HAP-1 (cell line): ENCODE measurements around the gene PTPRN2.

Experiments used
- DNase-seq, 2 experiments: peaks; one replicate each; pipeline ENCODE4 v3.0.0-alpha.2; 2016 to 2020; ENCODE audit warnings: low spot score in 2 of 2
- H3K27me3 ChIP-seq: fragments of 250-450 bp; sonication (Bioruptor Pico); 2 replicates; pipeline ENCODE4 v1.5.1; 2020; ENCODE audit warnings: low read depth, mild to moderate bottlenecking, moderate library complexity
- H3K36me3 ChIP-seq: fragments of 250-450 bp; sonication (Bioruptor Pico); replicated peaks from 2 replicates; pipeline ENCODE4 v1.5.1; 2020; ENCODE audit warnings: mild to moderate bottlenecking
- H3K4me1 ChIP-seq: fragments of 250-450 bp; sonication (Bioruptor Pico); 2 replicates; pipeline ENCODE4 v1.5.1; 2020; ENCODE audit warnings: mild to moderate bottlenecking
- H3K4me3 ChIP-seq: fragments of 250-450 bp; sonication (Bioruptor Pico); 2 replicates; pipeline ENCODE4 v1.5.1; 2020; ENCODE audit warnings: mild to moderate bottlenecking, moderate library complexity
- H3K9me3 ChIP-seq: fragments of 250-450 bp; sonication (Bioruptor Pico); 2 replicates; pipeline ENCODE4 v1.5.1; 2020; ENCODE audit warnings: mild to moderate bottlenecking, moderate library complexity
- in situ Hi-C: fragments of 300-500 bp; cut with MboI; formaldehyde crosslinking; loops from 3 replicates; pipeline ENCODE4 v1.14.3; 2020; ENCODE audit warnings: low sequenced_read_pairs, inconsistent platforms, mixed read lengths

Gene PTPRN2

GRCh38 chr7:157722137-157723060 lies 865.2 kb downstream of the PTPRN2 start:
- H3K36me3 ChIP-seq, result no peaks in the 10 kb centered on the region
- H3K9me3 ChIP-seq, result no peaks in the 10 kb centered on the region
- H3K4me3 ChIP-seq, result no peak overlapping the region
- H3K27me3 ChIP-seq, result no peaks in the 10 kb centered on the region
- no peaks in the 10 kb centered on the region for H3K4me1 ChIP-seq
- in situ Hi-C loops, result no loop called here
- DNase-seq, result no peak

- in situ Hi-C loops, result no loop called here
- DNase-seq, result no peak
- Histone ChIP-seq H3K9me3 (no peaks in the 10 kb centered on the region), H3K4me1 (no peaks in the 10 kb centered on the region), H3K4me3 (no peak overlapping the region), H3K36me3 (no peaks in the 10 kb centered on the region), H3K27me3 (no peaks in the 10 kb centered on the region)
Measured at GRCh38 chr7:157721468-157722136, 866.0 kb downstream of the PTPRN2 start.

- Histone ChIP-seq H3K36me3 (no peaks in the 10 kb centered on the region), H3K27me3 (no peaks in the 10 kb centered on the region), H3K4me3 (no peak overlapping the region), H3K4me1 (no peaks in the 10 kb centered on the region), H3K9me3 (no peaks in the 10 kb centered on the region)
- DNase-seq, result no peak
- in situ Hi-C loops, result no loop called here
Measured at GRCh38 chr7:157719705-157720655, 867.6 kb downstream of the PTPRN2 start.

DNA sequence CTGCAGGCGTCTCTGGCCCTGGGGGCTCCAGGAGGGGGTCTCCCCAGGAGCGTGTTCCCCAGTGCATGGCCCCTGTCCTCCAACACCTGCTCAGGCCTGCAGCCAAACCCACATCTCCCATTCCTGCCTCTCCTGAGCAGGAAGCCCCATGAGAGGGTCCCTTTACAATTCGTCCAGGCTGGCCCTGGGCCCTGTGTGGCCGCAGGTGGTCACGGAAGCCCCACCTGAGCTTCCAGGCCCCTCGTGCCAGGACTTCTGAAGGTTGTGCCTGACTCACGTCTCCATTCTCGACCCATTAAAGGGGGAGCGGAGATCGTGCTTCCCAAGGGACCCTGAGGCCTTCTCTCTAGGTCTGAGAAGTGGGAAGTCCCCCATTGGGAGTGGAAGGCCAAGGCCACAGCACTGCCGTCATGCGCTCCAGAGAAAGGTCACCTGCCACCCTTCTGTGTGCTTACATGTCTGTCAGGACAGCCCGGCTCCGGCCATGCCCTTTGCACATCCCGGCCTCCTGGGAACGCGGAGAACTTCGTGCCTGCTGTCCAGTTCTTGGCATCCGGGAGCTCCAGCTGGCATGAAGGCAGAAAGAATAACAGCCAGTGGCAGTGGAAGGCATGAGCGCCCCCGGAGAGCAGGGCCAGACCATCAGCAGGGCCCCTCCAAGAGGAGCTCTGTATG lies 868.5 kb downstream of the PTPRN2 start:
- H3K4me1 ChIP-seq, result no peaks in the 10 kb centered on the region
- H3K4me3 ChIP-seq, result no peak overlapping the region
- no peak for DNase-seq
- no peaks in the 10 kb centered on the region for H3K27me3 ChIP-seq
- H3K36me3 ChIP-seq, result no peaks in the 10 kb centered on the region
- in situ Hi-C loops, result no loop called here
- H3K9me3 ChIP-seq, result no peaks in the 10 kb centered on the region

DNA sequence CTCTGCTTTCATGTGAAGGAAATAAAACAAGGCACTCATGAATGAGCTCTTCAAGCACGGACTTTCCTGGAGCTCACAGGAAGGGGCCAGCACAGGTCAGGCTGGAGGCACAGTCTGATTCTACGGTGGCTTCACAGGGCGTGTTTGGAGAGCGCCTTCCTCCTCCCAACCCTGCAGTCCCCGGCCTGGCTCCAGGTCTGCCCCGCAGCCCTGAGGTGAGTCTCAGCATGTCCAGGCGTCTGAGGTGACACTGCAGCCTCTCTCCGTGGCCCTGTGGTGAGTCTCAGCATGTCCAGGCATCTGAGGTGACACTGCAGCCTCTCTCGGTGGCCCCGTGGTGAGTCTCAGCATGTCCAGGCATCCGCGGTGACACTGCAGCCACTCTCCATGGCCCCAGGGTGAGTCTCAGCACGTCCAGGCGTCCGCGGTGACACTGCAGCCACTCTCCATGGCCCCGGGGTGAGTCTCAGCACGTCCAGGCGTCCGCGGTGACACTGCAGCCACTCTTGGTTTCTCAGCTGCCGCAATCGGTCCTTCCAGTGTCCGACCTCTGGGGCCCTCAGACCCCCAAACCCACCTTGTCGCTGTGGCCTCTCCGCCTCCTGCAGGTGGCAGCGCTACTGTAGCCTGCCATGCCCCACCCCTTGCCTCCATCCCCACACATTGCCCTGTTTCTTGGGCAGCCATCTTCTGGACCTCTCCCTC lies 869.2 kb downstream of the PTPRN2 start:
- DNase-seq, result no peak
- H3K9me3 ChIP-seq, result no peaks in the 10 kb centered on the region
- no peaks in the 10 kb centered on the region for H3K4me1 ChIP-seq
- H3K27me3 ChIP-seq, result no peaks in the 10 kb centered on the region
- H3K36me3 ChIP-seq, result no peaks in the 10 kb centered on the region
- no peak overlapping the region for H3K4me3 ChIP-seq
- in situ Hi-C loops, result no loop called here

- Histone ChIP-seq H3K27me3 (no peaks in the 10 kb centered on the region), H3K36me3 (no peaks in the 10 kb centered on the region), H3K4me3 (no peak overlapping the region), H3K9me3 (no peaks in the 10 kb centered on the region), H3K4me1 (no peaks in the 10 kb centered on the region)
- DNase-seq, result no peak
- in situ Hi-C loops, result no loop called here
Measured at GRCh38 chr7:157717211-157718174, 870.1 kb downstream of the PTPRN2 start.

DNA sequence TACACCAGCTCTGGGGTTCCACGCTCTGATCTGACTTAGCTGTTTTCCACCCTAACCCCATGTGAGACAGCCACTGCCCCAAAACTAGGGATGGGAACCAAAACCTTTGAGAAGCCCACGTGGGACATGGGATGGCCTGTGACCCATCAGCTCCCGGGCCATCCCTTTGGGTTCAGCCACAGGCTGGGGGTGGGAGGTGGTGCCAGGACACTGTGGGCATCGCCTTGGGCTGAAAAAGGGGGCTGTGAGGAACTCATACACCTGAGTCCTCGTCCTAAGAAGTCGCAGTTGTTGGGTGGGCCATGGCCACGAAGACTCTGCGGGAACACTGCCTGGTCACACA lies 871.7 kb downstream of the PTPRN2 start:
- Histone ChIP-seq H3K36me3 (no peaks in the 10 kb centered on the region), H3K4me1 (no peaks in the 10 kb centered on the region), H3K9me3 (no peaks in the 10 kb centered on the region), H3K27me3 (no peaks in the 10 kb centered on the region), H3K4me3 (no peak overlapping the region)
- in situ Hi-C loops, result no loop called here
- no peak for DNase-seq

GRCh38 chr7:157715071-157715937 lies 872.3 kb downstream of the PTPRN2 start:
- Histone ChIP-seq H3K4me3 (no peak overlapping the region), H3K9me3 (no peaks in the 10 kb centered on the region), H3K27me3 (no peaks in the 10 kb centered on the region), H3K36me3 (no peaks in the 10 kb centered on the region), H3K4me1 (no peaks in the 10 kb centered on the region)
- in situ Hi-C loops, result no loop called here
- DNase-seq, result no peak

- H3K27me3 ChIP-seq, result no peaks in the 10 kb centered on the region
- no peaks in the 10 kb centered on the region for H3K4me1 ChIP-seq
- in situ Hi-C loops, result no loop called here
- no peak overlapping the region for H3K4me3 ChIP-seq
- H3K9me3 ChIP-seq, result no peaks in the 10 kb centered on the region
- DNase-seq, result no peak
- H3K36me3 ChIP-seq, result no peaks in the 10 kb centered on the region
Measured at GRCh38 chr7:157714166-157715070, 873.2 kb downstream of the PTPRN2 start.

DNA sequence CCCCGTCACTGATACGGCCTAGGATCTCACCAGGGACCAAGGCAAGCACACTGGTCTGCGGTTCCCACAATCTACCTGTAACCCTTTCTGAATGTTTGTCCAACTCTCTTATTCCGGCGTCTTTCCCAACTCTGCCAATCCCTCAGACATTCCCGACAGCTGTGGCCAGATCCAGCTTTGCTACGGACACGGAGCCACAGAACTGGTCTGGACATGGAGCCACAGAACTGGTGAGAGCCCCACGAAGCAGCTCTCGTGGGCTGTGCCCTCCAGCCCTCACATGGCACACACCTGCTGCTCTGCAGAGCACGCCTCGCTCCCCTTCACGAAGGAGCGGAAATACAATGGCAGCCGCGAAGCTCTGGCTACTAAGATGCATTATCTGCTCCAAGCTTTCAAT lies 874.0 kb downstream of the PTPRN2 start:
- H3K36me3 ChIP-seq, result no peaks in the 10 kb centered on the region
- no peaks in the 10 kb centered on the region for H3K4me1 ChIP-seq
- H3K27me3 ChIP-seq, result no peaks in the 10 kb centered on the region
- no peaks in the 10 kb centered on the region for H3K9me3 ChIP-seq
- in situ Hi-C loops, result no loop called here
- H3K4me3 ChIP-seq, result no peak overlapping the region
- no peak for DNase-seq
